CD14-positive monocyte (primary cell): ENCODE results near the gene ACKR3. TPM values are rescaled to one million over a fixed set of nuclear protein-coding genes. Genes with fewer than 3 reads are reported as not detected.

ENCODE experiments used
- DNase-seq, 3 donors: peaks; one replicate each; pipeline ENCODE4 v3.0.0-alpha.2; 2011 to 2022
- H2AFZ ChIP-seq: 2 replicates; pipeline ENCODE4 v1.6.0; 2012; ENCODE audit warnings: mild to moderate bottlenecking, low read depth, low read length, inconsistent platforms; ENCODE audit not compliant: insufficient read depth, poor library complexity, severe bottlenecking
- H3K27ac ChIP-seq, 2 donors: 1 replicate in 1 of 2; 2 replicates in 1 of 2; pipeline ENCODE4 v1.5.1; 2012 to 2013; ENCODE audit warnings: low read length in 2 of 2, control low read depth in 1 of 2, inconsistent platforms in 1 of 2, low read depth in 1 of 2, mild to moderate bottlenecking in 1 of 2
- H3K27me3 ChIP-seq, 2 donors: one replicate each; pipeline versions ENCODE4 v1.6.0 to v1.6.1; 2011 to 2013; ENCODE audit warnings: low read length in 2 of 2; ENCODE audit not compliant: control insufficient read depth in 2 of 2, insufficient read depth in 2 of 2
- H3K36me3 ChIP-seq, 2 donors: replicated peaks in 1 of 2; 1 replicate in 1 of 2; 2 replicates in 1 of 2; pipeline versions ENCODE4 v1.5.1 to v1.6.1; 2012 to 2013; ENCODE audit warnings: low read length in 2 of 2, control low read depth in 1 of 2, inconsistent platforms in 1 of 2, mild to moderate bottlenecking in 1 of 2; ENCODE audit not compliant: insufficient read depth in 2 of 2, control insufficient read depth in 1 of 2
- H3K4me1 ChIP-seq, 2 donors: 1 replicate in 1 of 2; 2 replicates in 1 of 2; pipeline versions ENCODE4 v1.5.1 to v1.6.1; 2012 to 2013; ENCODE audit warnings: low read length in 2 of 2, control low read depth in 1 of 2, inconsistent platforms in 1 of 2, mild to moderate bottlenecking in 1 of 2, moderate library complexity in 1 of 2; ENCODE audit not compliant: insufficient read depth in 2 of 2, control insufficient read depth in 1 of 2
- H3K4me2 ChIP-seq: replicated peaks from 2 replicates; pipeline ENCODE3; 2012; ENCODE audit warnings: low read length, moderate library complexity, mild to moderate bottlenecking; ENCODE audit not compliant: poor library complexity, severe bottlenecking; ENCODE audit errors: extremely low read depth
- H3K4me3 ChIP-seq, 3 experiments: fragments of 200-600 bp in 1 of 3; sonication (generic) in 1 of 3; replicated peaks in 1 of 3; 1 replicate in 2 of 3; 2 replicates in 1 of 3; pipeline ENCODE4 v1.5.1; 2011 to 2013; ENCODE audit warnings: low read length in 3 of 3, mild to moderate bottlenecking in 3 of 3, control low read depth in 2 of 3, low read depth in 2 of 3, inconsistent platforms in 1 of 3, moderate library complexity in 1 of 3
- H3K79me2 ChIP-seq: 2 replicates; pipeline ENCODE4 v1.6.0; 2012; ENCODE audit warnings: mild to moderate bottlenecking, control low read depth, inconsistent platforms, low read length, moderate library complexity; ENCODE audit not compliant: insufficient read depth
- H3K9ac ChIP-seq: 2 replicates; pipeline ENCODE4 v1.6.0; 2017; ENCODE audit warnings: low read length, mild to moderate bottlenecking; ENCODE audit not compliant: insufficient read depth, poor library complexity, severe bottlenecking
- H3K9me3 ChIP-seq, 2 donors: replicated peaks in 1 of 2; 1 replicate in 1 of 2; 2 replicates in 1 of 2; pipeline versions ENCODE4 v1.5.1 to v1.6.1; 2012 to 2013; ENCODE audit warnings: low read length in 2 of 2, control low read depth in 1 of 2; ENCODE audit not compliant: control insufficient read depth in 1 of 2, insufficient read depth in 1 of 2
- H4K20me1 ChIP-seq: 2 replicates; pipeline ENCODE4 v1.6.0; 2012; ENCODE audit warnings: mild to moderate bottlenecking, low read length, control low read depth, moderate library complexity; ENCODE audit not compliant: insufficient read depth
- H3K27ac Mint-ChIP-seq, 7 donors: one replicate each; pipeline ENCODE4 v1.8.0; 2020; ENCODE audit warnings: mild to moderate bottlenecking in 7 of 7, mixed read lengths in 7 of 7, moderate library complexity in 6 of 7, inconsistent platforms in 2 of 7
- H3K27me3 Mint-ChIP-seq, 3 donors: one replicate each; pipeline ENCODE4 v1.8.0; 2021 to 2022; ENCODE audit warnings: low read depth in 3 of 3, mild to moderate bottlenecking in 3 of 3, mixed read lengths in 3 of 3, moderate library complexity in 3 of 3, inconsistent platforms in 1 of 3
- H3K36me3 Mint-ChIP-seq, 2 donors: one replicate each; pipeline ENCODE4 v1.8.0; 2020; ENCODE audit warnings: mixed read lengths in 2 of 2, inconsistent platforms in 1 of 2, mild to moderate bottlenecking in 1 of 2
- H3K4me1 Mint-ChIP-seq: one replicate; pipeline ENCODE4 v1.8.0; 2020; ENCODE audit warnings: mild to moderate bottlenecking, mixed read lengths
- H3K4me3 Mint-ChIP-seq, 2 donors: one replicate each; pipeline ENCODE4 v1.8.0; 2020; ENCODE audit warnings: mild to moderate bottlenecking in 2 of 2, mixed read lengths in 2 of 2, moderate library complexity in 1 of 2
- H3K9me3 Mint-ChIP-seq, 7 donors: one replicate each; pipeline ENCODE4 v1.8.0; 2020 to 2022; ENCODE audit warnings: mixed read lengths in 7 of 7, mild to moderate bottlenecking in 6 of 7, moderate library complexity in 6 of 7, inconsistent platforms in 2 of 7
- CTCF ChIP-seq: fragments of 200-600 bp; IDR thresholded peaks from one replicate; pipeline ENCODE4 v1.8.0; 2022; ENCODE audit warnings: antibody characterized with exemption, mild to moderate bottlenecking
- WGBS: methylation state at CpG from one replicate; pipeline ENCODE4 v1.1.5; 2013; ENCODE audit warnings: missing lambda C conversion rate; ENCODE audit not compliant: insufficient coverage; 5-methylcytosine and 5-hydroxymethylcytosine counted together
- intact Hi-C, 2 donors: fragments of 100-400 bp; cut with micrococcal nuclease; formaldehyde crosslinking; loops; one replicate each; pipeline versions ENCODE4 v1.15.0 to v1.15.1; 2023
- polyA plus RNA-seq, 3 donors: library from polyadenylated mRNA; depleted of rRNA in 1 of 3; unstranded in 2 of 3; stranded (reverse) in 1 of 3; fragments of 300-500 nt in 2 of 3; fragments of >200 nt in 1 of 3; fragmentation: Illumina TruSeq in 2 of 3; gene quantifications; 1 replicate in 2 of 3; 2 replicates in 1 of 3; pipeline ENCODE4 v1.2.3, GENCODE V29; 2012 to 2021

Gene ACKR3
- polyA plus RNA-seq, 3 donors = 0.41 to 13.3 (median 0.79) TPM

GRCh38 chr2:236573066-236573929 is 3.7 kb downstream of the ACKR3 start:
- H3K79me2 ChIP-seq = peaks cover 5% of the 10 kb centered on the region
- Mint-ChIP-seq H3K9me3 (peaks cover 0 to 2% (median 0%) of the 10 kb centered on the region in 7 donors), H3K27ac (peak overlapping the region in 1 of 7 donors; percentile 24), H3K36me3 (peaks cover 5 to 9% of the 10 kb centered on the region in 2 donors), H3K4me3 (no peak overlapping the region), H3K4me1 (peaks cover 38% of the 10 kb centered on the region), H3K27me3 (peaks cover 2 to 5% (median 4%) of the 10 kb centered on the region in 3 donors)
- no peaks in the 10 kb centered on the region for H4K20me1 ChIP-seq
- H3K4me1 ChIP-seq = peaks cover 29 to 40% of the 10 kb centered on the region in 2 donors
- H3K36me3 ChIP-seq = no peaks in the 10 kb centered on the region
- no peaks in the 10 kb centered on the region for H3K9me3 ChIP-seq
- H3K27ac ChIP-seq = no peak overlapping the region
- no peak overlapping the region for H3K9ac ChIP-seq
- no peak overlapping the region for H3K4me2 ChIP-seq
- DNase-seq = no peak
- intact Hi-C loops = no loop called here
- 100% methylated on average over 4 of the region's 12 CpGs for WGBS
- no peak for TF ChIP-seq CTCF
- H2AFZ ChIP-seq = no peak overlapping the region
- no peak overlapping the region for H3K4me3 ChIP-seq
- no peaks in the 10 kb centered on the region for H3K27me3 ChIP-seq

- Mint-ChIP-seq H3K36me3 (peaks cover 5 to 9% of the 10 kb centered on the region in 2 donors), H3K4me3 (no peak overlapping the region), H3K9me3 (peaks cover 0 to 2% (median 0%) of the 10 kb centered on the region in 7 donors), H3K27ac (peak overlapping the region in 2 of 7 donors; percentile 1 to 12), H3K4me1 (peaks cover 33% of the 10 kb centered on the region), H3K27me3 (peaks cover 0 to 2% (median 1%) of the 10 kb centered on the region in 3 donors)
- DNase-seq = no peak
- H3K9ac ChIP-seq = no peak overlapping the region
- H3K4me1 ChIP-seq = peaks cover 22 to 33% of the 10 kb centered on the region in 2 donors
- no peaks in the 10 kb centered on the region for H3K9me3 ChIP-seq
- 92% methylated on average over 14 of the region's 14 CpGs for WGBS
- intact Hi-C loops = no loop called here
- H3K27me3 ChIP-seq = no peaks in the 10 kb centered on the region
- H3K27ac ChIP-seq = no peak overlapping the region
- H2AFZ ChIP-seq = no peak overlapping the region
- H3K79me2 ChIP-seq = peaks cover 5% of the 10 kb centered on the region
- H3K4me2 ChIP-seq = no peak overlapping the region
- H4K20me1 ChIP-seq = no peaks in the 10 kb centered on the region
- no peak overlapping the region for H3K4me3 ChIP-seq
- TF ChIP-seq CTCF = no peak
- H3K36me3 ChIP-seq = no peaks in the 10 kb centered on the region
Measured at GRCh38 chr2:236574000-236574399, 4.4 kb downstream of the ACKR3 start.
